Erythroblast (primary cell): ENCODE data around the gene CHD2.
A peak's percentile ranks its signal among the peaks of the same experiment; 100 is the strongest.

Experiments used
- DNase-seq, 2 experiments: peaks; one replicate each; lab custom pipeline; 2025; lab: John Stamatoyannopoulos, UW
- GATA1 ChIP-seq: IDR thresholded peaks from 2 replicates; pipeline ENCODE4 v1.6.1; 2011; ENCODE audit warnings: low read depth, mild to moderate bottlenecking, control low read depth, low read length, moderate library complexity
- POLR2A ChIP-seq: IDR thresholded peaks from 2 replicates; pipeline ENCODE4 v1.6.1; 2011; ENCODE audit warnings: mild to moderate bottlenecking, low read length

Gene CHD2

DNA sequence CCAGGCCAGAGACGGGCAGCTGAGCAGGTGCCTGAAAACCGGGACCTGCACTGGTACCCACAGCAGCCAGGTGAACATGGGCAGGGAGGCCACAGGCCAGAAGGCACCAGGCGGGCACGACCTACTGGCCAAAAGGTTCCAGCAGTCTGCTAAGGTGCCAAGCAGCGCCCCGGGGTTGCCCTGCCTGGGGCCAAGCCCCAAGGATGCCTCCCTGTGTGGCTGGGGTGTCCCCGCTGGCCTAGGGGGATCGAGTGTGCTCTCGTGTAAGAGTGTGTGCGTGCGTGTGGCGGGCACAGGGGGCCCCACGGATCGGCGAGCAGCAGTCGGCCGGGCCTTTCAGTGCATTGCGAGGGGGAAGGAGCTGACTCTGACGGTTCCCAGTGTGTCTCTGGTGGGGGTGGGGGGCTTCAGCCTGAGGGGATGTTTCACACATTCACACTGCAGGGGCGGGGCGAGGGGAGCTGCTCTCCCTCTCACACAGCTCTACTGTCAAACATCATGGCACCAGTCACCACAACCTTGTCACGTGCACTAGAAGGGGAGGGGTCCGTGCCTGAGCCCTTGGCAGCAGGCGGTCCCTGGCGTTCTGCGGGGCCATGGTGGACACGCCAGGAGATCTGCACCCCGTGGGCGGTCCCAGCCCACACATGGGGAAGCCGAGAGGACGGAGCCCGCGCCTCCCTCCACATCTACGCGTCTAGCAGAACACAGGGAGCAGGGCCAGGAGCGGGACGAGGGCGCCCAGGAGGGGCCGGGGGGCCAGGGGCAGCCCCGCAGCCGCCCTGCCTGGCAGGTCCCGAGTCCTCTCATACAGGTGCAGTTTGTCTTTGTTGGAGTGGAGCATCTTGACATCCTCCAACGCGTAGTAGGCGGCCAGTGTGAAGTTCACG is 144.4 kb downstream of the CHD2 start:
- DNase-seq: no peak
- TF ChIP-seq POLR2A: no peak
- TF ChIP-seq GATA1: no peak

DNA sequence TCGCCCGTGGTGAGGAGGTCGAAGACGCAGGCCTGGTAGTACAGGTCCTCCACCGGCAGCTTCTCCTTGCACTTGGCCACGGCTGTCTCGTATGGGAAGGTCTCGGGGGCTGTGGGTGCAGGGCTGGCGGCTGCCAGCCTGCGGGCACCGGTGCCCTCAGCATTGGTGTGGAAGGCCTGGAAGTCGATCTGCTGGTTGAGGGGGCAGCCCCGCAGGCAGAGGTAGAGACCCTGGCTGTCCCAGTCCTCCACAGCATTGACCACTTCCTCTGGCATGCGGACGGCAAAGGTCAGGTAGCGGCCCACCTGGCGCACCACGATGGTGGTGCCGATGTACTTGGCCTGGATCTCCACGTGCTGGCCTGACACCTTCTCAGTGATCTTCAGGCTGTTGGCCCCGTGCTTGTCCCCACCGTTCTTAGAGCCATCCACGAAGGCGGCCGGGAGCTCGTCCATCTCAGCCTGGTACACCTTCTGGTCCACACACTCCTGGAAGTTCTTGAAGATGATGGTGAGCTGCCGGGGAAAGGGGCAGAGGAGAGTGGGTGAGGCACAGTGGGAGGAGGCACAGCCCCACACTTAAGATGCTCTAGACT is 145.2 kb downstream of the CHD2 start:
- no peak for DNase-seq
- no peak for TF ChIP-seq GATA1
- no peak for TF ChIP-seq POLR2A

DNA sequence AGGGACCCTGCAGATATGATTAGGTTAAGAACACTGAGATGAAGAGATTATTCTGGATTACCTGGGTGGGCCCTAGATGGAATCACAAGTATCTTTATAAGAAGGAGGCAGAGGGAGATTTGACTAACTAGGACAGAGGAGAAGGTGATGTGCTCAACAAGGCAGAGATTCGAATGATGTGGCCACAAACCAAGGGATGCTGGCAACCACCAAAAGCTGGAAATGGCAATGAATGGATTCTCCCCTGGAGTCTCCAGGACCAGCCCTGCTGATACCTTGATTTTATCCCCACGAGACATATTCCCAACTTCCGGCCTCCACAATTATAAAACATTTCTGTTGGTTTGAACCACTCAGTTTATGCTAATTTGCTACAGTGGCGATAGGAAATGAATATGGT is 146.0 kb downstream of the CHD2 start:
- no peak for DNase-seq
- TF ChIP-seq GATA1 (no peak), POLR2A (no peak)

DNA sequence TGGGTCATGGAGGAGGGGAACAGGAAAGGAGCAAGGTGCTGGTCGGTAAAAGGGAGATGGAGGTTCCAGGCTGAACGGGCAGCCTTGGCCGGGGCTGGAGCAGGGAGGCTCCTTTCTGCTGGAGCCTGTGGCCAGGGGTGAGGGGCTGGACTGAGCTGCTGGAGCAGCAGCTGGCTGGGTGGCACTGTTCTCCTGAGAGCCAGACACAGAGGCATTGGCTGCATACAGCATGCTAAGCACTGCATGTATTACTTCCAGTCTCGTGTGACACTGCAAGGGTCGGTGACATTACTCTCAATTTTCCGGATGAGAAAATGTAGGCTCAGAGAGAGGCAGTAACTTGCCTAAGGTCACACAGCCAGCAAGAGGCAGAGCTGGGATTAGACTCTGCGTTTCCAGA is 146.6 kb downstream of the CHD2 start:
- TF ChIP-seq GATA1: no peak
- TF ChIP-seq POLR2A: no peak
- DNase-seq: no peak

DNA sequence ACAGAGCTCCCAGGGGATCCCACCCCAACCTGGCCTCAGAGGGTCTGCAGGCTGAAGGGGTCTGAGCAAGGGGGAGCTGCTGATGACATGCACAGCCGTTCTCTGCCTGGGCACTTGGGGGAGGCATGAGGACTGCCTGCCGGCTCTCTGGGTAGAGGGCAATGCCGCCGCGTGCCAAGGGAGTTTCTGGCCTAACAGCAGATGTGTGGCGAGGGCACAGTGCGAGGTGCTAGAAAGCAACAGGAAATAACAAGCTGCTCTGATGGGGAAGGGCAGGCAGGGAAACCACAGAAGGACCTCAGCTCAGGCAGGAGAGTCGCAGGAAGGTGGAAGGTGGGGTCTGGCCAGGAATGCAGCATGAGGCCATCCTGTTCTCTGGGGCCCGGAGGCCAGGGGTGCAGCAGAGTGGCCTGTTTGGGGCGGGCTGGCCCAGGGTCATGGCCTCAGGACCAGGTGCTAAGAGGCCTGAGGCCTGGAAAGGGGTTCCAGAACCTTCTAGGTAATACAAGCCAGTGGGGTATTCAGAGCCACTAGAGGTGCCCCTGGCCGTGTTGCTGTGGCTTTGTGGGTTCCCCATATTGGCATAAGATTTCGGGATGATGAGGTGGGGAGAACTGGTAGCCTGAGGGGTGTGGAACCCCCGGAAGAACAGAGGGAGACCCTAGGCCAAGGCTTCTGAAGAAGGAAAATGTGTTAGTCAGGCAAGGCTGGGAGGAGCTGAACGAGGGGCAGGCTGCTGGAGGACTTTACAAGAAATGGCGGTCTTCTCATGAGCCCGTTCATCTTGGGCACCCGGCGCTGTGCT is 147.7 kb downstream of the CHD2 start:
- DNase-seq: no peak
- TF ChIP-seq GATA1 (no peak), POLR2A (no peak)

DNA sequence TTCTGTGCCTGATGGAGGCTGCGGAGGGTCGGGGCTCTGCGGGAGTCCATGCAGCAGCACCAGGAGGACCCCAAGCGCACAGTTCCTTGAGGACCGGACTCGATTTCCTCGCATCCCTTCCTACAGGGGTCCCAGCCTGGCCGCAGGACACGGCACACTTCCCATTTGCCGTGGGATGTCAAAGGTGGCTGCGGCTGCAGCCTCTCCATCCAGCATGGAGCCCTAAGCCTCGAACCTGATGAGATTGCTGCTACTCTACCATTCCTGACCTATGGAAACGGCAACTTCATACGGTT is 148.2 kb downstream of the CHD2 start:
- DNase-seq: no peak
- TF ChIP-seq GATA1: no peak
- no peak for TF ChIP-seq POLR2A

DNA sequence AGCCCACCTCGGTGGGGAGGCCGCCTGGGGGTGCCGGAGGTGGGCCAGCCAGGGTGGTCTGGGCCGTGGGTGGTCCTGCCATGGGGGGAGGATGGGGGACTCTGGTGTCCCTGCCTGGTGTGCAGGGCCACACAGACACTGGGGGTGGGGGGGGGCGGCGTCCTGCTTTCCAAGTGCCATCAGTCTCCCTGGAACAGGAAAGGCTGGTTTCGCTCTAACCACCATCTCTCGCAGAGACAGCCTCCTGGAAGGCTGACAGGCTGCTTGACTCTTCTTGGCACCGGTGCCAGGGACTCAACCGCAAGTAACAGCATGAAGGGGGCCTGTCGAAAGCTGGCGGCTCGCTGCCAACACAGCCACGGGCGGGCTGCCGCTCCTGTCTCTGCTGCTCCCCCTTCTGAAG is 148.6 kb downstream of the CHD2 start:
- no peak for DNase-seq
- TF ChIP-seq POLR2A (no peak), GATA1 (no peak)

DNA sequence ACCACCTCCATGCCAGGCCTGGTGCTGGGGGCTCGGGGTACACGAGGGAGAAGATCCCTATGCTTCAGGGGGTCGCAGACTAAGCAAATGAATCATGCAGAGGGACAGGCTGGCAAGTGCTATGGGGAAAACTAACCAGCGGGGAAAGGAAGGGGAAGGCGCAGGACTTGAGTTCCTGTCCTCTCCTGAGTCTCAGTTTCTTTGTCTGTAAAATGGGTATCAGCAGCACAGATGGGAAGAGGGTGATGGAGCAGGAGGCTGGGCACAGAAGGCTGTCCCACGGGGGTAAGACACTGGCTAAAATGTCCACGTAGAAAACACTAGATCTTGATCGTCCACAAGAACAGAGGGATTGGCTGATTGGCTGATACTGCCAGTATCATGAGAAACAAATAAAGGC is 149.1 kb downstream of the CHD2 start:
- TF ChIP-seq GATA1 (no peak), POLR2A (no peak)
- no peak for DNase-seq

DNA sequence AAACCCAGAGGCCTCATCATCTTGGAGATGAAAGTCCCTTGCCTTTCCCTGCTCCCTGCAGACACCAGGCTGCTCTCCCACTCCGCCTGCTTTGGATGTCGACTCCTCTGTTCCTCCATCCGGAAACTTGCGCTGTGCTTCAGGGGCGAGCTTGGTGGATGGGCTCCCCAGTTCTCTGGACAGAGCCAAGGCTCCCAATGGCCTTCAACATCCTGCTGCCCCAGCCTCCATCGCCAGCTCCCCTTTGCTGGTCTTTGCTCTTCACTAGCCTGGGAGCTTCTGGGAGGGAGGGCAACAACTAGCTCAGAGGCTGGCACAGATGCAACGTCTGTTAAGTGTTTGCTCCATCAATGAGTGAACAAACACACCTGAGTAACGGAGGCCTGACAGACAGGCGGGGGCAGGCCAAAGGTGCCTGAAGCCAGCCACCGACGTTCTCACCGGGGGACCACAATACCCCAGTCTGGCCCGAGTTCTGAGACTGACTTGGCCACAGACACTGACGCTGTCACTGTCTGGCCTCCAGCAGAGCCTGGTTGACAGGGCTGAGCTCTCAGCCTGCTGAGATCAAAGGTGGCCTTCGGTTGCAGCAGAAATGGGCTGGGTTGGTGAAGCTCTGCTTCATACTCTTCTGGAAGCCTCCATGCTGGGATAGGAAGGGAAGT is 149.9 kb downstream of the CHD2 start:
- no peak for DNase-seq
- TF ChIP-seq POLR2A (no peak), GATA1 (no peak)

DNA sequence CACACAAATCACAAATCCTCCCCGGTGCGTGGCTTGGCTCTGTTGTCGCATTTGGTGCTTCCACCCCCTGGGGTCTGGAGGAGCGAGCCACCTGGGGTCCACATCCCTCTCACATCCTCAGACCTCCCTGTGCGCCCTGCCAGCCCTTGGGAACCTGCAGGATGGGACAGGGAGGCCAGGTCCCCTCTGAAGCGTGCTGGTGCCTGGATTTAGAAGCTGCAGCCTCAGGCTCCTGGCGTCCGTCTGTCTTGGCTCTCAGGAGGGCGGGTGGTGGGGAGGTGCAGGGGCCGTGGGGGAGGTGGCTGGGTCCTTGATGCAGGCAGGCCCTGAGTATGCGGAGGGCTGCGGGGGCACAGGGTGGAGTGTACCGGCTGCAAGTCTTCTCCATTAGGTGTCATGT is 150.5 kb downstream of the CHD2 start:
- no peak for TF ChIP-seq GATA1
- no peak for TF ChIP-seq POLR2A
- no peak for DNase-seq

DNA sequence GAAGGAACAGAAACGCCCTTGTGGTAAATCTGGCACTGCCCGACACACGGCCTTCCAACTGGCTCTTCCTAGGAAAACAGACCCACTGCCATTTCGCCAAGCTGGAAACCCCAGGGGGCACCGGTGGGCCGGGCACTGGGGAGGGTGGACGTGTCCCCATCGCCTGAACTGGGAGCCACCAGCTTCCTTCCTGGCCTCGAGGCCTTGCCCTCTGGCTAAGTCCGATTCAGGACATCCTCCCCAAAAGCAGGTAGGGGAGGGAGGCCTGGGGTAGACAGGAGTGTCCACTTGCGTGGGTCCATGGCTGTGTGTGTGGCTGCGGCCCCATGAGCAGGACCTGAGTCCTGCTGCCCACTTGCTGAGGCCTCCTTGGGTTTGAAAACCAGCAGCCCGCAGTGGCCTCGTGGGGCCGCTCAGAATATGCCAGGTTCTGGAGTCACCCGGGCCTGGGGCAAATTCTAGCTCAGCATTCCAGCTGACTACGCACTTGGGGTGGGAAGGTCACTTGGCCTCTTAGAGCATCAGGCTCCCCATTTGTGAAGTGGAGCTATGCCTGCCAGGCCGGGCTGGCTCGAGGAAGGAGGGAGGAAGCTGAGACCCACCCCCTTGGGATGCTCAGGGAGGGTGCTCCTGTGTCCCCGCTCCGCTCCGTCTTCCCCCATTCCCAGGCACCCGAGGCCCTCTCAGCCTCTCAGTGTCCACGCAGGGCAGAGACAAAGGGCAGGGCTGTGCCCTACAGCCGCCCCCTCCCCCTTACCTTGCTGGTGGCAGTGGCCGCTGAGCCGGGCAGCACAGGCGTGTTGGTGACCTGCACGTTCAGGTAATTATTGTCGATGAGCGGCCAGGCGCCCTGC is 151.3 kb downstream of the CHD2 start:
- no peak for DNase-seq
- TF ChIP-seq GATA1 (no peak), POLR2A (no peak)

DNA sequence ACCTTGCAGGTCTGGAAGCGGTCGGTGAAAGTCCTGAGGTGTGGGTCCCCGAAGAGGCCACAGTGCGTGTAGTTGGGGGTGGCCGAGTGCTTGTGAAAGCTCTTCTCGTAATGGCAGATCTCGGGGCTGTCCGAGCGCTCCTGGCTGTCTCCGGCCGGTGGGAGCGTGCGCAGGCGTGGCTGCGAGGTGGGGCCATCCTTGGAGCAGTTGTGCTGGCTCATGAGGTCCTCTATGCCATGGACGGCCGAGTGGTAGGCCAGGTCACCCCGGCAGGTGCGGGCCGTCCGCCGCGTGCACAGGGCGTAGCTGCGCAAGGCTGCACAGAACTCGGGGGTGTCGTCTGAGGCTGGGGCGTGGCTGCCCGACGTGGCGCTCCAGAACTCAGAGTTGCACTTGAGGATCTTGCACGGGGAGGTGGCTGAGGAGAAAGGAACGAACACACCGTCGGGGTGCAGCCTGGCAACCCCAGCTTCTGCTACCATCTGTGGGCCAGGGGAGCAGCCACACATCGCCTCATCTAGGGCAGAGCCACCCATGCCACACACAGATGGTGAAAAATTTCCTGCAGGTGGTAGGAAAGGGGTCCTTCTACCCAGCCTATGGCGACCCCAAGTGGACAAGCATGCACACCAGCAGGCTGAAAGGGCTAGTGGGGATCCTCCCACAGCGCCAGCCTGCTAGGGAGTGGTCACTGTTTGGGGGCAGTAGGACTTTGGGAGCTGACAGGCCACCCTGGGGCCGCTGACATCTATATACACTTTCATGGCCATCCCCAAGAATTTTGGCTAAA is 152.2 kb downstream of the CHD2 start:
- DNase-seq: peak; percentile 19 to 21
- no peak for TF ChIP-seq POLR2A
- TF ChIP-seq GATA1: no peak
